Osteocyte (in vitro differentiated cells): Measurements from ENCODE around the gene ITPKB. TPM values are rescaled to one million over a fixed set of nuclear protein-coding genes. Genes with fewer than 3 reads are reported as not detected.

ENCODE experiments used
- DNase-seq: peaks from one replicate; pipeline ENCODE4 v3.0.0; 2021; ENCODE audit warnings: mixed read lengths; ENCODE audit not compliant: unreplicated experiment; ENCODE audit errors: extremely low spot score
- H3K27ac Mint-ChIP-seq: one replicate; pipeline ENCODE4 v1.8.0; 2021; ENCODE audit warnings: mild to moderate bottlenecking, mixed read lengths; ENCODE audit not compliant: unreplicated experiment
- H3K27me3 Mint-ChIP-seq: one replicate; pipeline ENCODE4 v1.8.0; 2021; ENCODE audit warnings: mixed read lengths; ENCODE audit not compliant: unreplicated experiment
- H3K36me3 Mint-ChIP-seq: one replicate; pipeline ENCODE4 v1.8.0; 2021; ENCODE audit warnings: mixed read lengths; ENCODE audit not compliant: unreplicated experiment
- H3K4me1 Mint-ChIP-seq: one replicate; pipeline ENCODE4 v1.8.0; 2021; ENCODE audit warnings: mixed read lengths; ENCODE audit not compliant: unreplicated experiment
- H3K4me3 Mint-ChIP-seq: one replicate; pipeline ENCODE4 v1.8.0; 2021; ENCODE audit warnings: mild to moderate bottlenecking, moderate library complexity, mixed read lengths; ENCODE audit not compliant: unreplicated experiment
- H3K9me3 Mint-ChIP-seq: one replicate; pipeline ENCODE4 v1.8.0; 2021; ENCODE audit warnings: mixed read lengths; ENCODE audit not compliant: unreplicated experiment
- CTCF ChIP-seq: fragments of 200-600 bp; sonication (generic); IDR thresholded peaks from 2 replicates; pipeline ENCODE4 v1.5.0; 2021; ENCODE audit warnings: antibody characterized with exemption, mild to moderate bottlenecking, moderate library complexity
- total RNA-seq: library from RNA; stranded (reverse); gene quantifications from 2 replicates; pipeline ENCODE4 v1.2.1, GENCODE V29; 2021

ITPKB gene
- total RNA-seq, 1 donor from 2014 or later, result 28.3 TPM

- peaks cover 5% of the 10 kb centered on the region for H3K4me1 Mint-ChIP-seq
- no peaks in the 10 kb centered on the region for H3K9me3 Mint-ChIP-seq
- H3K27ac Mint-ChIP-seq, result no peak overlapping the region
- DNase-seq, result no peak
- H3K27me3 Mint-ChIP-seq, result peaks cover 6% of the 10 kb centered on the region
- no peak overlapping the region for H3K4me3 Mint-ChIP-seq
- TF ChIP-seq CTCF, result no peak
- H3K36me3 Mint-ChIP-seq, result no peaks in the 10 kb centered on the region
Observed at GRCh38 chr1:226785805-226786204, 46.7 kb upstream of the ITPKB start.

- H3K27ac Mint-ChIP-seq, result no peak overlapping the region
- DNase-seq, result no peak
Observed at GRCh38 chr1:226784081-226785049, 45.3 kb upstream of the ITPKB start.

GRCh38 chr1:226782845-226783601, 43.9 kb upstream of the ITPKB start:
- H3K27me3 Mint-ChIP-seq, result no peaks in the 10 kb centered on the region
- H3K4me1 Mint-ChIP-seq, result peaks cover 17% of the 10 kb centered on the region
- no peak for DNase-seq
- H3K4me3 Mint-ChIP-seq, result no peak overlapping the region
- H3K36me3 Mint-ChIP-seq, result no peaks in the 10 kb centered on the region
- H3K27ac Mint-ChIP-seq, result no peak overlapping the region
- no peak for TF ChIP-seq CTCF
- H3K9me3 Mint-ChIP-seq, result no peaks in the 10 kb centered on the region

More at GRCh38 chr1:226784081-226785049, 45.3 kb upstream of the ITPKB start:
- H3K4me1 Mint-ChIP-seq, result peaks cover 5% of the 10 kb centered on the region
- H3K36me3 Mint-ChIP-seq, result no peaks in the 10 kb centered on the region
- H3K27me3 Mint-ChIP-seq, result peaks cover 5% of the 10 kb centered on the region
- H3K4me3 Mint-ChIP-seq, result no peak overlapping the region
- no peaks in the 10 kb centered on the region for H3K9me3 Mint-ChIP-seq
- no peak for TF ChIP-seq CTCF

GRCh38 chr1:226781937-226782609, 43.0 kb upstream of the ITPKB start:
- peaks cover 17% of the 10 kb centered on the region for H3K4me1 Mint-ChIP-seq
- no peak overlapping the region for H3K4me3 Mint-ChIP-seq
- DNase-seq, result no peak
- no peaks in the 10 kb centered on the region for H3K9me3 Mint-ChIP-seq
- H3K36me3 Mint-ChIP-seq, result no peaks in the 10 kb centered on the region
- no peak for TF ChIP-seq CTCF
- H3K27ac Mint-ChIP-seq, result no peak overlapping the region
- no peaks in the 10 kb centered on the region for H3K27me3 Mint-ChIP-seq
